ENCODE measurements around the gene SPDEF.

SPDEF gene

GRCh38 chr6:34516391-34517324 lies 39.5 kb downstream of the SPDEF start:
- no peak overlapping the region for H3K27ac ChIP-seq
- TF ChIP-seq CTCF (IDR thresholded peaks at IDR 0.05) = no peak
- H3K4me3 ChIP-seq = no peak overlapping the region
- no peak for DNase-seq (ENCODE audit: low spot score)

GRCh38 chr6:34515473-34516387 lies 40.4 kb downstream of the SPDEF start:
- no peak for TF ChIP-seq CTCF (IDR thresholded peaks at IDR 0.05)
- DNase-seq (ENCODE audit: low spot score) = no peak
- Histone ChIP-seq H3K27ac (no peak overlapping the region), H3K4me3 (no peak overlapping the region)

- Histone ChIP-seq H3K4me3 (no peak overlapping the region), H3K27ac (no peak overlapping the region)
- DNase-seq (ENCODE audit: low spot score) = no peak
- no peak for TF ChIP-seq CTCF (IDR thresholded peaks at IDR 0.05)
Observed at GRCh38 chr6:34514593-34515472, 41.3 kb downstream of the SPDEF start.

GRCh38 chr6:34514112-34514511 lies 42.0 kb downstream of the SPDEF start:
- DNase-seq (ENCODE audit: low spot score) = no peak
- Histone ChIP-seq H3K4me3 (no peak overlapping the region), H3K27ac (no peak overlapping the region)
- TF ChIP-seq CTCF (IDR thresholded peaks at IDR 0.05) = no peak

GRCh38 chr6:34513646-34514045 lies 42.5 kb downstream of the SPDEF start:
- no peak overlapping the region for H3K4me3 ChIP-seq
- TF ChIP-seq CTCF (IDR thresholded peaks at IDR 0.05) = no peak
- DNase-seq (ENCODE audit: low spot score) = no peak
- no peak overlapping the region for H3K27ac ChIP-seq

- no peak for DNase-seq (ENCODE audit: low spot score)
- Histone ChIP-seq H3K4me3 (no peak overlapping the region), H3K27ac (no peak overlapping the region)
- no peak for TF ChIP-seq CTCF (IDR thresholded peaks at IDR 0.05)
Observed at GRCh38 chr6:34512738-34513115, 43.4 kb downstream of the SPDEF start.
